ENCODE results near the gene ADGRV1.

Gene ADGRV1

GRCh38 chr5:90551376-90551775, 7.2 kb upstream of the ADGRV1 start:
- TF ChIP-seq CTCF (IDR thresholded peaks at IDR 0.05; ENCODE audit: low read depth, low read length, missing control alignments) = no peak
- H3K4me3 ChIP-seq (ENCODE audit: low read depth, low read length) = no peak overlapping the region

GRCh38 chr5:90553711-90554110, 4.9 kb upstream of the ADGRV1 start:
- no peak for DNase-seq (ENCODE audit: low read depth)
- H3K4me3 ChIP-seq (ENCODE audit: low read depth, low read length) = no peak overlapping the region

More at GRCh38 chr5:90551376-90551775, 7.2 kb upstream of the ADGRV1 start:
- DNase-seq (ENCODE audit: low read depth) = no peak

GRCh38 chr5:90554358-90555006, 4.1 kb upstream of the ADGRV1 start:
- no peak for TF ChIP-seq CTCF (IDR thresholded peaks at IDR 0.05; ENCODE audit: low read depth, low read length, missing control alignments)

More at GRCh38 chr5:90553711-90554110, 4.9 kb upstream of the ADGRV1 start:
- no peak for TF ChIP-seq CTCF (IDR thresholded peaks at IDR 0.05; ENCODE audit: low read depth, low read length, missing control alignments)

GRCh38 chr5:90555666-90556065, 2.9 kb upstream of the ADGRV1 start:
- TF ChIP-seq CTCF (IDR thresholded peaks at IDR 0.05; ENCODE audit: low read depth, low read length, missing control alignments) = no peak
- H3K4me3 ChIP-seq (ENCODE audit: low read depth, low read length) = no peak overlapping the region
- DNase-seq (ENCODE audit: low read depth) = no peak

More at GRCh38 chr5:90554358-90555006, 4.1 kb upstream of the ADGRV1 start:
- DNase-seq (ENCODE audit: low read depth) = no peak
- H3K4me3 ChIP-seq (ENCODE audit: low read depth, low read length) = no peak overlapping the region

- DNase-seq (ENCODE audit: low read depth) = no peak
- no peak for TF ChIP-seq CTCF (IDR thresholded peaks at IDR 0.05; ENCODE audit: low read depth, low read length, missing control alignments)
- no peak overlapping the region for H3K4me3 ChIP-seq (ENCODE audit: low read depth, low read length)
Observed at GRCh38 chr5:90557391-90557790, 1.2 kb upstream of the ADGRV1 start.

- DNase-seq (ENCODE audit: low read depth) = no peak
- TF ChIP-seq CTCF (IDR thresholded peaks at IDR 0.05; ENCODE audit: low read depth, low read length, missing control alignments) = no peak
- H3K4me3 ChIP-seq (ENCODE audit: low read depth, low read length) = no peak overlapping the region
Observed at GRCh38 chr5:90557871-90558270, 726 bp upstream of the ADGRV1 start.

- no peak overlapping the region for H3K4me3 ChIP-seq (ENCODE audit: low read depth, low read length)
- TF ChIP-seq CTCF (IDR thresholded peaks at IDR 0.05; ENCODE audit: low read depth, low read length, missing control alignments) = no peak
- no peak for DNase-seq (ENCODE audit: low read depth)
Observed at GRCh38 chr5:90560771-90561170, 2.2 kb downstream of the ADGRV1 start.

All from GM12864 (cell line).